Uterus (tissue), 2 donors: Measurements from ENCODE around the gene ZNF839.

Experiments used
- POLR2A ChIP-seq, 2 donors: fragments of 450-650 bp; IDR thresholded peaks; one replicate each; pipeline ENCODE4 v1.6.1; 2016; ENCODE audit warnings: antibody characterized with exemption in 2 of 2, mild to moderate bottlenecking in 1 of 2, moderate library complexity in 1 of 2
- TF ChIP-seq, protein P1 (sequence below), 4 experiments: fragments of 200-600 bp in 2 of 4; fragments of 450-650 bp in 2 of 4; sonication (generic) in 2 of 4; IDR thresholded peaks; one replicate each; pipeline ENCODE4 v1.5.1; 2016 to 2019; ENCODE audit warnings: antibody characterized with exemption in 4 of 4, mild to moderate bottlenecking in 2 of 4, moderate library complexity in 1 of 4

DNA sequence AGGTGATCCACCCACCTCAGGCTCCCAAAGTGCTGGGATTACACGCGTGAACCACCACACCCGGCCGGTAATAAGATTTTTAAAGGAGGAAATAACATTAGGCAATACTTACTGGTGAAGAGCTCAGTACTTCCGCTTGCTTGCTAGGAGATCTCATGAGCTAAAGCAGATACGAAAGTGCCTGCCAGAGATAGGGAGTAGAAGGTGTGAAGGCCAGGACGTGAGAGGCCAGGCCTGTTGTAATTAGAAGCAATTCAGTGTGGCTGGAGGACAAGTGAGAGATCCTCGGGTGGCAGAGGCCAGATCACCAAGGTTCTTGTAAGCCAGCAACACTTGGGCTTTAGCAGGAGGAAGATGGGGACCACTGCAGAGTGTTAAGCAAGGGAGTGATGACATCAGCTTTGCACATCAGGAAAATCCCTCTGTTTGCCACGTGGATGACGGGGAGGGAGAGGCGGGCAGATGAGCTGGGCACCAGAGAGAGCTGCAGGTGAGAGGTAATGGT is 50.8 kb downstream of the ZNF839 start:
- TF ChIP-seq, protein P1, sequence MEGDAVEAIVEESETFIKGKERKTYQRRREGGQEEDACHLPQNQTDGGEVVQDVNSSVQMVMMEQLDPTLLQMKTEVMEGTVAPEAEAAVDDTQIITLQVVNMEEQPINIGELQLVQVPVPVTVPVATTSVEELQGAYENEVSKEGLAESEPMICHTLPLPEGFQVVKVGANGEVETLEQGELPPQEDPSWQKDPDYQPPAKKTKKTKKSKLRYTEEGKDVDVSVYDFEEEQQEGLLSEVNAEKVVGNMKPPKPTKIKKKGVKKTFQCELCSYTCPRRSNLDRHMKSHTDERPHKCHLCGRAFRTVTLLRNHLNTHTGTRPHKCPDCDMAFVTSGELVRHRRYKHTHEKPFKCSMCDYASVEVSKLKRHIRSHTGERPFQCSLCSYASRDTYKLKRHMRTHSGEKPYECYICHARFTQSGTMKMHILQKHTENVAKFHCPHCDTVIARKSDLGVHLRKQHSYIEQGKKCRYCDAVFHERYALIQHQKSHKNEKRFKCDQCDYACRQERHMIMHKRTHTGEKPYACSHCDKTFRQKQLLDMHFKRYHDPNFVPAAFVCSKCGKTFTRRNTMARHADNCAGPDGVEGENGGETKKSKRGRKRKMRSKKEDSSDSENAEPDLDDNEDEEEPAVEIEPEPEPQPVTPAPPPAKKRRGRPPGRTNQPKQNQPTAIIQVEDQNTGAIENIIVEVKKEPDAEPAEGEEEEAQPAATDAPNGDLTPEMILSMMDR (IDR thresholded peaks at IDR 0.05): no peak
- TF ChIP-seq POLR2A (IDR thresholded peaks at IDR 0.05): no peak
